RWPE2 (cell line): Measurements from ENCODE around the gene FMNL2.

Experiments used
- ATAC-seq: fragments of 200-7000 bp; cut with Tn5 transposase; 3 replicates; pipeline ENCODE4 v1.9.1; 2021; ENCODE audit warnings: low read depth
- DNase-seq: peaks from one replicate; pipeline ENCODE4 v3.0.0-alpha.2; 2020; ENCODE audit warnings: low spot score
- H3K27ac ChIP-seq: fragments of 450-650 bp; 2 replicates; pipeline ENCODE4 v1.5.1; 2017; ENCODE audit warnings: mild to moderate bottlenecking; ENCODE audit not compliant: poor library complexity, severe bottlenecking
- H3K27me3 ChIP-seq: fragments of 250-450 bp; sonication (Bioruptor Pico); 2 replicates; pipeline ENCODE4 v1.5.1; 2021; ENCODE audit warnings: mild to moderate bottlenecking, moderate library complexity; ENCODE audit not compliant: insufficient read depth, poor library complexity, severe bottlenecking
- H3K36me3 ChIP-seq: fragments of 250-450 bp; sonication (Bioruptor Pico); 2 replicates; pipeline ENCODE4 v1.5.1; 2020; ENCODE audit warnings: low read depth, mild to moderate bottlenecking, moderate library complexity
- H3K4me1 ChIP-seq: fragments of 250-450 bp; sonication (Bioruptor Pico); 2 replicates; pipeline ENCODE4 v1.5.1; 2021; ENCODE audit warnings: mild to moderate bottlenecking, moderate library complexity; ENCODE audit not compliant: insufficient read depth, poor library complexity, severe bottlenecking
- H3K4me3 ChIP-seq: fragments of 250-450 bp; sonication (Bioruptor Pico); 2 replicates; pipeline ENCODE4 v1.5.1; 2021; ENCODE audit warnings: mild to moderate bottlenecking, moderate library complexity; ENCODE audit not compliant: severe bottlenecking
- H3K9me3 ChIP-seq: fragments of 250-450 bp; sonication (Bioruptor Pico); 2 replicates; pipeline ENCODE4 v1.5.1; 2021; ENCODE audit warnings: mild to moderate bottlenecking, moderate library complexity; ENCODE audit not compliant: severe bottlenecking
- CTCF ChIP-seq: fragments of 450-650 bp; IDR thresholded peaks from one replicate; pipeline ENCODE4 v1.5.1; 2017; ENCODE audit warnings: mild to moderate bottlenecking, moderate library complexity; ENCODE audit not compliant: poor library complexity, severe bottlenecking

FMNL2 gene

GRCh38 chr2:152376968-152377367 is 42.0 kb downstream of the FMNL2 start:
- ATAC-seq (peak; percentile 19; the same call in 1 of the 3 replicates), DNase-seq (no peak)
- Histone ChIP-seq H3K9me3 (no peaks in the 10 kb centered on the region), H3K4me3 (no peak overlapping the region), H3K27ac (peak overlapping the region; percentile 15), H3K4me1 (peaks cover 13% of the 10 kb centered on the region), H3K36me3 (no peaks in the 10 kb centered on the region), H3K27me3 (no peaks in the 10 kb centered on the region)
- TF ChIP-seq CTCF = no peak

- TF ChIP-seq CTCF = no peak
- no peak overlapping the region for H3K27ac ChIP-seq
- no peak for DNase-seq
- H3K9me3 ChIP-seq = no peaks in the 10 kb centered on the region
- ATAC-seq = no peak
- H3K36me3 ChIP-seq = no peaks in the 10 kb centered on the region
- H3K4me3 ChIP-seq = no peak overlapping the region
- peaks cover 13% of the 10 kb centered on the region for H3K4me1 ChIP-seq
- H3K27me3 ChIP-seq = no peaks in the 10 kb centered on the region
These were observed 44.1 kb downstream of the FMNL2 start for GRCh38 chr2:152379089-152379488.

GRCh38 chr2:152380261-152381055 is 45.5 kb downstream of the FMNL2 start:
- ATAC-seq = no peak
- no peak overlapping the region for H3K4me3 ChIP-seq
- H3K9me3 ChIP-seq = no peaks in the 10 kb centered on the region
- no peaks in the 10 kb centered on the region for H3K27me3 ChIP-seq
- H3K36me3 ChIP-seq = no peaks in the 10 kb centered on the region
- no peak for TF ChIP-seq CTCF
- H3K4me1 ChIP-seq = peaks cover 13% of the 10 kb centered on the region
- DNase-seq = no peak
- H3K27ac ChIP-seq = no peak overlapping the region

GRCh38 chr2:152383702-152384101 is 48.7 kb downstream of the FMNL2 start:
- H3K27me3 ChIP-seq = no peaks in the 10 kb centered on the region
- H3K36me3 ChIP-seq = no peaks in the 10 kb centered on the region
- no peak overlapping the region for H3K4me3 ChIP-seq
- no peak for TF ChIP-seq CTCF
- H3K27ac ChIP-seq = no peak overlapping the region
- H3K9me3 ChIP-seq = no peaks in the 10 kb centered on the region
- ATAC-seq (no peak), DNase-seq (no peak)
- H3K4me1 ChIP-seq = no peaks in the 10 kb centered on the region

- no peaks in the 10 kb centered on the region for H3K4me1 ChIP-seq
- ATAC-seq = no peak
- no peaks in the 10 kb centered on the region for H3K36me3 ChIP-seq
- no peaks in the 10 kb centered on the region for H3K9me3 ChIP-seq
- TF ChIP-seq CTCF = no peak
- H3K27ac ChIP-seq = no peak overlapping the region
- no peaks in the 10 kb centered on the region for H3K27me3 ChIP-seq
- no peak overlapping the region for H3K4me3 ChIP-seq
- DNase-seq = no peak
These were observed 50.0 kb downstream of the FMNL2 start for GRCh38 chr2:152384992-152385391.
